Limb (tissue), 2 donors: ENCODE data around the gene PGAP3.
A peak's percentile ranks its signal among the peaks of the same experiment; 100 is the strongest.
"Not testable (repeated sequence)": the region's sequence is repeated elsewhere in the genome, so short reads cannot be mapped to it uniquely, and the experiment has no call there.

Experiments used
- DNase-seq, 2 donors: peaks; one replicate each; pipeline ENCODE4 v3.0.0-alpha.2; 2016; ENCODE audit errors: extremely low spot score in 2 of 2

Gene PGAP3

GRCh38 chr17:39687546-39688474 is at the start of gene PGAP3:
Gene PGAP3, minus strand, starts transcription at chr17:39688057. Its CDS starts 43 bp downstream, at chr17:39688014.
- peak; percentile 91 to 93 for DNase-seq

GRCh38 chr17:39737206-39737759 is 49.4 kb upstream of the PGAP3 start:
- no peak for DNase-seq

- no peak for DNase-seq
Measured at GRCh38 chr17:39736319-39737165, 48.7 kb upstream of the PGAP3 start.

GRCh38 chr17:39735882-39736281 is 48.0 kb upstream of the PGAP3 start:
- DNase-seq = no peak

GRCh38 chr17:39732586-39732985 is 44.7 kb upstream of the PGAP3 start:
- DNase-seq = no peak

- peak; percentile 87 to 96 for DNase-seq
Measured at GRCh38 chr17:39730095-39730921, 42.5 kb upstream of the PGAP3 start, which contains the start of gene MIEN1. Gene MIEN1, minus strand, starts transcription at chr17:39730532. Its CDS starts 37 bp downstream, at chr17:39730495.

GRCh38 chr17:39729280-39729851 is 41.5 kb upstream of the PGAP3 start:
- no peak for DNase-seq

- DNase-seq = no peak
Measured at GRCh38 chr17:39727556-39727955, 39.7 kb upstream of the PGAP3 start.

GRCh38 chr17:39726617-39727016 is 38.8 kb upstream of the PGAP3 start:
- DNase-seq = no peak

- not testable (repeated sequence) for DNase-seq
Measured at GRCh38 chr17:39725923-39726322, 38.1 kb upstream of the PGAP3 start.

GRCh38 chr17:39724731-39725130 is 36.9 kb upstream of the PGAP3 start:
- DNase-seq = no peak

GRCh38 chr17:39722965-39723848 is 35.4 kb upstream of the PGAP3 start:
- DNase-seq = no peak

- no peak for DNase-seq
Measured at GRCh38 chr17:39722104-39722503, 34.2 kb upstream of the PGAP3 start.

GRCh38 chr17:39719563-39720355 is 31.9 kb upstream of the PGAP3 start:
- no peak for DNase-seq

- DNase-seq = no peak
Measured at GRCh38 chr17:39717660-39718059, 29.8 kb upstream of the PGAP3 start.

- no peak for DNase-seq
Measured at GRCh38 chr17:39716879-39717536, 29.2 kb upstream of the PGAP3 start.

- no peak for DNase-seq
Measured at GRCh38 chr17:39716073-39716818, 28.4 kb upstream of the PGAP3 start.
